ENCODE measurements around the gene ZNF532.
A peak's percentile ranks its signal among the peaks of the same experiment; 100 is the strongest.

Gene ZNF532

DNA sequence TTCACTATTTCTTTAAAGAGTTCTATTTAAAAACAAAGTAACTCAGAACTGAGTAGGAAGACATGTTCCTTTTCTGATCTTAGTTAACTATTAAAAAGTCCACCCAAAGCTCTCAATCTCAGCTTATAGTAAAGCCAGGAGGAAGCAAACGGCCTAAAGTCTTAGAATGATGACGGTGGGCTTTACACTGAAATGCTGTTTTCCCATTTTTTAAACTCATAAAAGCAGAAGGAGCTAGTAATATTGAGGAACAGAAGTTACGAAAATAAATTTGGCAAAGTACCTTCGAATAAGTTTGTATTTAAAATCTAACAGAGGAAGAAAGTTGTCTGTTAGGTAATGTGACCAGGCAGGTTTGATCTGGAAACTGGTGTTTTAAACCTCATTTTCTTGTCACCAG is 111.1 kb downstream of the ZNF532 start:
- no CpG with 5 or more reads among the region's 4 CpGs for WGBS, 2 donors (ENCODE audit: extremely low coverage in 2 of 2, insufficient read length in 2 of 2, insufficient replicate concordance in 1 of 2)
- Histone ChIP-seq H2BK120ac (ENCODE audit: low read depth, low read length) (no peak overlapping the region), H2AK5ac (ENCODE audit: low read depth, low read length) (no peak overlapping the region), H3K36me3 (replicated peaks in 1 of 2; ENCODE audit: control insufficient read depth in 2 of 2, insufficient read depth in 2 of 2, low read length in 2 of 2) (peaks cover 16 to 88% of the 10 kb centered on the region in 2 donors), H4K91ac (ENCODE audit: low read depth, low read length, poor library complexity) (no peak overlapping the region), H3K27me3 (ENCODE audit: control insufficient read depth in 3 of 3, insufficient read depth in 3 of 3, low read depth in 1 of 3, low read length in 3 of 3) (no peaks in the 10 kb centered on the region), H3K9me3 (replicated peaks in 1 of 2; ENCODE audit: control insufficient read depth in 2 of 2, insufficient read depth in 1 of 2, low read depth in 1 of 2, low read length in 2 of 2) (peaks cover 0 to 3% of the 10 kb centered on the region in 2 donors), H3K4ac (ENCODE audit: low read length) (no peak overlapping the region), H2AFZ (ENCODE audit: low read length) (no peak overlapping the region), H3K23ac (ENCODE audit: low read depth, low read length, poor library complexity) (no peak overlapping the region), H2BK5ac (ENCODE audit: low read length) (no peak overlapping the region), H3K14ac (ENCODE audit: low read length) (no peak overlapping the region), H3K18ac (ENCODE audit: low read length) (no peak overlapping the region), H3K27ac (replicated peaks; ENCODE audit: low read length) (no peak overlapping the region), H3K9ac (ENCODE audit: low read depth, low read length, poor library complexity) (no peak overlapping the region), H3K4me3 (ENCODE audit: low read length in 2 of 2) (no peak overlapping the region), H3K79me1 (ENCODE audit: low read depth, low read length) (no peaks in the 10 kb centered on the region), H3K4me1 (ENCODE audit: control insufficient read depth in 2 of 2, insufficient read depth in 1 of 2, low read depth in 1 of 2, low read length in 2 of 2) (peaks cover 0 to 3% of the 10 kb centered on the region in 2 donors), H2BK12ac (ENCODE audit: low read length) (no peak overlapping the region), H2BK15ac (ENCODE audit: low read length) (no peak overlapping the region), H4K8ac (ENCODE audit: low read depth, low read length) (no peak overlapping the region), H3K4me2 (ENCODE audit: insufficient read depth, low read length, poor library complexity, severe bottlenecking) (no peak overlapping the region)
- DNase-seq (ENCODE audit: low spot score), result no peak

DNA sequence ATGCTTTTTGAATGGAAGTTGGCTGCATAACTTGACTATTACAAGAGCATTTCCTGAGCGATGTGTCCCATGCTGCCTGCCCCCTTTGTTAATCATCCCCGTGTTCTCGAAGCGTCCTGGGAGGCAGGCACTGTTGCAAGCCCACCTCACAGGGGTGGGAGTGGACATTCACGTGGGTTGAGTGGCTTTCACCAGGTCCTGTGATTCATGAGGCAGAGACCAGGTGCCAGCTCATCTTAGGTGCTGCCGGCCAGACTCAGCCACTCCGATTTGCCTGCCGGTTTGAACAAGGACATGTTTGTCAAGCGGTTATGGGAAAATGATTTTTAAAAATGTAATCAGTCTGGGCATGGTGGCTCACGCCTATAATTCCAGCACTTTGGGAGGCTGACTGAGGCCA is 112.5 kb downstream of the ZNF532 start:
- H2AFZ ChIP-seq (ENCODE audit: low read length), result no peak overlapping the region
- H3K27ac ChIP-seq (replicated peaks; ENCODE audit: low read length), result no peak overlapping the region
- no peak overlapping the region for H2BK120ac ChIP-seq (ENCODE audit: low read depth, low read length)
- H3K79me1 ChIP-seq (ENCODE audit: low read depth, low read length), result no peaks in the 10 kb centered on the region
- H3K4me2 ChIP-seq (ENCODE audit: insufficient read depth, low read length, poor library complexity, severe bottlenecking), result no peak overlapping the region
- peak overlapping the region; percentile 38 for H3K18ac ChIP-seq (ENCODE audit: low read length)
- no peak for DNase-seq (ENCODE audit: low spot score)
- no peak overlapping the region for H3K4ac ChIP-seq (ENCODE audit: low read length)
- no peaks in the 10 kb centered on the region for H3K27me3 ChIP-seq (ENCODE audit: control insufficient read depth in 3 of 3, insufficient read depth in 3 of 3, low read depth in 1 of 3, low read length in 3 of 3)
- H3K9ac ChIP-seq (ENCODE audit: low read depth, low read length, poor library complexity), result no peak overlapping the region
- peak overlapping the region; percentile 33 for H2BK12ac ChIP-seq (ENCODE audit: low read length)
- H3K9me3 ChIP-seq (replicated peaks in 1 of 2; ENCODE audit: control insufficient read depth in 2 of 2, insufficient read depth in 1 of 2, low read depth in 1 of 2, low read length in 2 of 2), result peaks cover 0 to 3% of the 10 kb centered on the region in 2 donors
- H3K23ac ChIP-seq (ENCODE audit: low read depth, low read length, poor library complexity), result no peak overlapping the region
- WGBS, 2 donors (ENCODE audit: extremely low coverage in 2 of 2, insufficient read length in 2 of 2, insufficient replicate concordance in 1 of 2), result no CpG with 5 or more reads among the region's 10 CpGs
- peaks cover 18 to 88% of the 10 kb centered on the region in 2 donors for H3K36me3 ChIP-seq (replicated peaks in 1 of 2; ENCODE audit: control insufficient read depth in 2 of 2, insufficient read depth in 2 of 2, low read length in 2 of 2)
- H2AK5ac ChIP-seq (ENCODE audit: low read depth, low read length), result no peak overlapping the region
- H3K4me1 ChIP-seq (ENCODE audit: control insufficient read depth in 2 of 2, insufficient read depth in 1 of 2, low read depth in 1 of 2, low read length in 2 of 2), result peaks cover 0 to 3% of the 10 kb centered on the region in 2 donors
- no peak overlapping the region for H3K14ac ChIP-seq (ENCODE audit: low read length)
- H2BK15ac ChIP-seq (ENCODE audit: low read length), result no peak overlapping the region
- H2BK5ac ChIP-seq (ENCODE audit: low read length), result no peak overlapping the region
- no peak overlapping the region for H4K8ac ChIP-seq (ENCODE audit: low read depth, low read length)
- no peak overlapping the region for H3K4me3 ChIP-seq (ENCODE audit: low read length in 2 of 2)
- no peak overlapping the region for H4K91ac ChIP-seq (ENCODE audit: low read depth, low read length, poor library complexity)

DNA sequence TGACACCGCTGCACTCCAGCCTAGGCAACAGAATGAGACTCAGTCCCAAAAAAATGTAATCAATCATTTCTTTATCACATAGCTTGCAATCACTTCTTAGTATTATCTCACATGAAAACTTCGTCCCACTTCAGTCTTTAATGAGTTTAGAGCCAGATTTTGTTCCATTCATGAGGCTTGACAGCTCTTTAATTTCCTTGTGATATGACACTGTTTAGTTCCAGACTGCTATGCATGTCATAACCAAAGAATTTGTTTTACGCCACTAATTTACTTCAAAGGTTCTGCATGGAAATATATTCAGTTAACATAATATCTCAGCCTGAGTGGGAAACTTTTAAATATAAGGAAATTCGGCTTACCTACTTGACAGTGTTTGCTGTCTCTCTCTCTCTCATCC is 113.1 kb downstream of the ZNF532 start:
- H3K27ac ChIP-seq (replicated peaks; ENCODE audit: low read length), result no peak overlapping the region

DNA sequence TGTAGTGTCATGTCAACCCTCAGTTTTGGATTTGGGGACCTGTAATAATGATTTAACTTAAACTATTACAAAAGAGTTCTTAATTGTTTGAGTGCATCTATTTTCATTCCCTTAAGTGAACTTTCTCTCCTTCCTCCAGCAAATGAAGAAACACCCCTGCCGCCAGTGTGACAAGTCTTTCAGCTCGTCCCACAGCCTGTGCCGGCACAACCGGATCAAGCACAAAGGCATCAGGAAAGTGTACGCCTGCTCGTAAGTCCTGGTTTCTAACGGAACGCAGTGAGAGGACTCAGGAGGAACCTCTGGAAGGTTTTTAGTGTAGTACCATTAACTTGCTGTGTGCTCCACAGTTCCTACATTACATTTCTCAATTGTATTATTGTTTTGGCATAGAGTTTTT is 114.2 kb downstream of the ZNF532 start:
- Histone ChIP-seq H2BK15ac (ENCODE audit: low read length) (no peak overlapping the region), H3K79me1 (ENCODE audit: low read depth, low read length) (no peaks in the 10 kb centered on the region)
- WGBS, 2 donors (ENCODE audit: extremely low coverage in 2 of 2, insufficient read length in 2 of 2, insufficient replicate concordance in 1 of 2), result no CpG with 5 or more reads among the region's 8 CpGs

More for the DNA sequence above, 113.1 kb downstream of the ZNF532 start:
- H4K91ac ChIP-seq (ENCODE audit: low read depth, low read length, poor library complexity), result no peak overlapping the region
- no peak for DNase-seq (ENCODE audit: low spot score)
- no peak overlapping the region for H3K14ac ChIP-seq (ENCODE audit: low read length)
- H3K79me1 ChIP-seq (ENCODE audit: low read depth, low read length), result no peaks in the 10 kb centered on the region
- no peaks in the 10 kb centered on the region for H3K27me3 ChIP-seq (ENCODE audit: control insufficient read depth in 3 of 3, insufficient read depth in 3 of 3, low read depth in 1 of 3, low read length in 3 of 3)
- no peak overlapping the region for H2BK5ac ChIP-seq (ENCODE audit: low read length)
- H3K4me3 ChIP-seq (ENCODE audit: low read length in 2 of 2), result no peak overlapping the region
- WGBS, 2 donors (ENCODE audit: extremely low coverage in 2 of 2, insufficient read length in 2 of 2, insufficient replicate concordance in 1 of 2), result no CpG with 5 or more reads among the region's 4 CpGs
- H2BK12ac ChIP-seq (ENCODE audit: low read length), result no peak overlapping the region
- H2BK15ac ChIP-seq (ENCODE audit: low read length), result no peak overlapping the region
- no peak overlapping the region for H3K23ac ChIP-seq (ENCODE audit: low read depth, low read length, poor library complexity)
- H2AK5ac ChIP-seq (ENCODE audit: low read depth, low read length), result no peak overlapping the region
- H3K36me3 ChIP-seq (replicated peaks in 1 of 2; ENCODE audit: control insufficient read depth in 2 of 2, insufficient read depth in 2 of 2, low read length in 2 of 2), result peaks cover 21 to 88% of the 10 kb centered on the region in 2 donors
- no peak overlapping the region for H3K4me2 ChIP-seq (ENCODE audit: insufficient read depth, low read length, poor library complexity, severe bottlenecking)
- H3K4ac ChIP-seq (ENCODE audit: low read length), result no peak overlapping the region
- H4K8ac ChIP-seq (ENCODE audit: low read depth, low read length), result no peak overlapping the region
- peaks cover 0 to 3% of the 10 kb centered on the region in 2 donors for H3K9me3 ChIP-seq (replicated peaks in 1 of 2; ENCODE audit: control insufficient read depth in 2 of 2, insufficient read depth in 1 of 2, low read depth in 1 of 2, low read length in 2 of 2)
- no peak overlapping the region for H2BK120ac ChIP-seq (ENCODE audit: low read depth, low read length)
- peaks cover 0 to 3% of the 10 kb centered on the region in 2 donors for H3K4me1 ChIP-seq (ENCODE audit: control insufficient read depth in 2 of 2, insufficient read depth in 1 of 2, low read depth in 1 of 2, low read length in 2 of 2)
- H3K9ac ChIP-seq (ENCODE audit: low read depth, low read length, poor library complexity), result no peak overlapping the region
- no peak overlapping the region for H3K18ac ChIP-seq (ENCODE audit: low read length)
- H2AFZ ChIP-seq (ENCODE audit: low read length), result no peak overlapping the region

More for the DNA sequence above, 114.2 kb downstream of the ZNF532 start:
- H3K4ac ChIP-seq (ENCODE audit: low read length), result no peak overlapping the region
- no peak overlapping the region for H4K91ac ChIP-seq (ENCODE audit: low read depth, low read length, poor library complexity)
- no peak overlapping the region for H3K4me2 ChIP-seq (ENCODE audit: insufficient read depth, low read length, poor library complexity, severe bottlenecking)
- H2BK120ac ChIP-seq (ENCODE audit: low read depth, low read length), result no peak overlapping the region
- no peak overlapping the region for H3K27ac ChIP-seq (replicated peaks; ENCODE audit: low read length)
- H3K4me3 ChIP-seq (ENCODE audit: low read length in 2 of 2), result no peak overlapping the region
- no peak overlapping the region for H3K14ac ChIP-seq (ENCODE audit: low read length)
- no peak for DNase-seq (ENCODE audit: low spot score)
- H2BK5ac ChIP-seq (ENCODE audit: low read length), result no peak overlapping the region
- peaks cover 0 to 3% of the 10 kb centered on the region in 2 donors for H3K4me1 ChIP-seq (ENCODE audit: control insufficient read depth in 2 of 2, insufficient read depth in 1 of 2, low read depth in 1 of 2, low read length in 2 of 2)
- H2AFZ ChIP-seq (ENCODE audit: low read length), result no peak overlapping the region
- no peaks in the 10 kb centered on the region for H3K27me3 ChIP-seq (ENCODE audit: control insufficient read depth in 3 of 3, insufficient read depth in 3 of 3, low read depth in 1 of 3, low read length in 3 of 3)
- peaks cover 29 to 88% of the 10 kb centered on the region in 2 donors for H3K36me3 ChIP-seq (replicated peaks in 1 of 2; ENCODE audit: control insufficient read depth in 2 of 2, insufficient read depth in 2 of 2, low read length in 2 of 2)
- peaks cover 0 to 3% of the 10 kb centered on the region in 2 donors for H3K9me3 ChIP-seq (replicated peaks in 1 of 2; ENCODE audit: control insufficient read depth in 2 of 2, insufficient read depth in 1 of 2, low read depth in 1 of 2, low read length in 2 of 2)
- H3K9ac ChIP-seq (ENCODE audit: low read depth, low read length, poor library complexity), result no peak overlapping the region
- no peak overlapping the region for H2AK5ac ChIP-seq (ENCODE audit: low read depth, low read length)
- H3K18ac ChIP-seq (ENCODE audit: low read length), result no peak overlapping the region
- no peak overlapping the region for H3K23ac ChIP-seq (ENCODE audit: low read depth, low read length, poor library complexity)
- no peak overlapping the region for H4K8ac ChIP-seq (ENCODE audit: low read depth, low read length)
- H2BK12ac ChIP-seq (ENCODE audit: low read length), result no peak overlapping the region
